ENCODE data around the gene LPAR5. TPM values are rescaled to one million over a fixed set of nuclear protein-coding genes. Genes with fewer than 3 reads are reported as not detected.

Gene LPAR5
- total RNA-seq, 1 experiment from 2014 or later: not detected

Other genes with a start within 250 kb of the LPAR5 start
- gene CD27, start 191.0 kb downstream of the LPAR5 start, total RNA-seq (2014; rRNA removed; shearing (Covaris generic)): not detected in 2 replicates
- 5.4 and 12.1 TPM in 2 replicates for gene TAPBPL, start 183.9 kb downstream of the LPAR5 start, total RNA-seq (2014; rRNA removed; shearing (Covaris generic))
- 0.96 and 2.6 TPM in 2 replicates for gene VAMP1, start 165.3 kb downstream of the LPAR5 start, total RNA-seq (2014; rRNA removed; shearing (Covaris generic))
- 141 and 159 TPM in 2 replicates for gene MRPL51, start 142.7 kb downstream of the LPAR5 start, total RNA-seq (2014; rRNA removed; shearing (Covaris generic))
- gene NCAPD2, start 141.9 kb downstream of the LPAR5 start, total RNA-seq (2014; rRNA removed; shearing (Covaris generic)): 61.8 and 117 TPM in 2 replicates
- 6,702 and 8,157 TPM in 2 replicates for gene GAPDH, start 101.4 kb downstream of the LPAR5 start, total RNA-seq (2014; rRNA removed; shearing (Covaris generic))
- 5.4 and 13.4 TPM in 2 replicates for gene IFFO1, start 79.9 kb downstream of the LPAR5 start, total RNA-seq (2014; rRNA removed; shearing (Covaris generic))
- 29.8 and 47.0 TPM in 2 replicates for gene NOP2, start 67.7 kb downstream of the LPAR5 start, total RNA-seq (2014; rRNA removed; shearing (Covaris generic))
- gene CHD4, start 28.6 kb downstream of the LPAR5 start, total RNA-seq (2014; rRNA removed; shearing (Covaris generic)): 131 and 207 TPM in 2 replicates
- not detected in 2 replicates for gene ACRBP, start 11.5 kb upstream of the LPAR5 start, total RNA-seq (2014; rRNA removed; shearing (Covaris generic))
- gene ING4, start 27.2 kb upstream of the LPAR5 start, total RNA-seq (2014; rRNA removed; shearing (Covaris generic)): 19.3 and 37.8 TPM in 2 replicates
- 18.1 and 25.0 TPM in 2 replicates for gene ZNF384, start 53.4 kb upstream of the LPAR5 start, total RNA-seq (2014; rRNA removed; shearing (Covaris generic))
- 0.12 TPM in 1 of 2 replicates, not detected in the other for gene PIANP, start 64.9 kb upstream of the LPAR5 start, total RNA-seq (2014; rRNA removed; shearing (Covaris generic))
- gene COPS7A, start 88.1 kb upstream of the LPAR5 start, total RNA-seq (2014; rRNA removed; shearing (Covaris generic)): 60.2 and 66.0 TPM in 2 replicates
- 274 and 278 TPM in 2 replicates for gene MLF2, start 117.2 kb upstream of the LPAR5 start, total RNA-seq (2014; rRNA removed; shearing (Covaris generic))
- 136 and 216 TPM in 2 replicates for gene PTMS, start 130.4 kb upstream of the LPAR5 start, total RNA-seq (2014; rRNA removed; shearing (Covaris generic))
- gene LAG3, start 136.6 kb upstream of the LPAR5 start, total RNA-seq (2014; rRNA removed; shearing (Covaris generic)): not detected in 2 replicates
- not detected in 2 replicates for gene CD4, start 153.6 kb upstream of the LPAR5 start, total RNA-seq (2014; rRNA removed; shearing (Covaris generic))
- 2.1 TPM in 1 of 2 replicates, not detected in the other for gene GPR162, start 185.9 kb upstream of the LPAR5 start, total RNA-seq (2014; rRNA removed; shearing (Covaris generic))
- gene P3H3, start 192.4 kb upstream of the LPAR5 start, total RNA-seq (2014; rRNA removed; shearing (Covaris generic)): 18.8 and 34.4 TPM in 2 replicates
- 0.57 TPM in 1 of 2 replicates, not detected in the other for gene GNB3, start 205.0 kb upstream of the LPAR5 start, total RNA-seq (2014; rRNA removed; shearing (Covaris generic))
- gene CDCA3, start 215.3 kb upstream of the LPAR5 start, total RNA-seq (2014; rRNA removed; shearing (Covaris generic)): 123 and 126 TPM in 2 replicates
- gene USP5, start 216.2 kb upstream of the LPAR5 start, total RNA-seq (2014; rRNA removed; shearing (Covaris generic)): 47.3 and 79.3 TPM in 2 replicates
- 1,942 and 2,129 TPM in 2 replicates for gene TPI1, start 231.6 kb upstream of the LPAR5 start, total RNA-seq (2014; rRNA removed; shearing (Covaris generic))
- gene SPSB2, start 237.3 kb upstream of the LPAR5 start, total RNA-seq (2014; rRNA removed; shearing (Covaris generic)): 6.1 and 7.7 TPM in 2 replicates

All from M059J (cell line).